ENCODE data around the gene SLC22A1. TPM values are rescaled to one million over a fixed set of nuclear protein-coding genes. Genes with fewer than 3 reads are reported as not detected.

The SLC22A1 gene
- total RNA-seq, 2 donors from 2014 or later = 1.2 to 1.6 TPM

- no peak for ATAC-seq (ENCODE audit: insufficient number of reproducible peaks, low FRiP score, low read depth)
- TF ChIP-seq CTCF (IDR thresholded peaks at IDR 0.05) = no peak
- H3K27me3 ChIP-seq (replicated peaks; ENCODE audit: insufficient read depth) = no peaks in the 10 kb centered on the region
- no peaks in the 10 kb centered on the region for H3K9me3 ChIP-seq
- no peak overlapping the region for H3K4me3 ChIP-seq
- H3K36me3 ChIP-seq = no peaks in the 10 kb centered on the region
- H3K27ac ChIP-seq = no peak overlapping the region
- peaks cover 0 to 9% of the 10 kb centered on the region in 2 donors for H3K4me1 ChIP-seq (ENCODE audit: control insufficient read depth in 1 of 2, low read depth in 2 of 2)
- DNase-seq (ENCODE audit: low spot score) = no peak
Observed at GRCh38 chr6:160115421-160115820, 6.2 kb upstream of the SLC22A1 start.

- Histone ChIP-seq H3K4me1 (ENCODE audit: control insufficient read depth in 1 of 2, low read depth in 2 of 2) (peaks cover 7 to 19% of the 10 kb centered on the region in 2 donors), H3K27me3 (replicated peaks; ENCODE audit: insufficient read depth) (no peaks in the 10 kb centered on the region), H3K9me3 (no peaks in the 10 kb centered on the region), H3K27ac (no peak overlapping the region), H3K4me3 (no peak overlapping the region), H3K36me3 (no peaks in the 10 kb centered on the region)
- no peak for DNase-seq (ENCODE audit: low spot score)
- TF ChIP-seq CTCF (IDR thresholded peaks at IDR 0.05) = no peak
- no peak for ATAC-seq (ENCODE audit: insufficient number of reproducible peaks, low FRiP score, low read depth)
Observed at GRCh38 chr6:160116411-160116810, 5.2 kb upstream of the SLC22A1 start.

GRCh38 chr6:160117137-160117536, 4.5 kb upstream of the SLC22A1 start:
- Histone ChIP-seq H3K4me1 (ENCODE audit: control insufficient read depth in 1 of 2, low read depth in 2 of 2) (peaks cover 7 to 21% of the 10 kb centered on the region in 2 donors), H3K36me3 (no peaks in the 10 kb centered on the region), H3K27me3 (replicated peaks; ENCODE audit: insufficient read depth) (no peaks in the 10 kb centered on the region), H3K27ac (no peak overlapping the region), H3K9me3 (no peaks in the 10 kb centered on the region), H3K4me3 (no peak overlapping the region)
- TF ChIP-seq CTCF (IDR thresholded peaks at IDR 0.05) = no peak
- ATAC-seq (ENCODE audit: insufficient number of reproducible peaks, low FRiP score, low read depth) = no peak
- DNase-seq (ENCODE audit: low spot score) = no peak

GRCh38 chr6:160118620-160119229, 2.9 kb upstream of the SLC22A1 start:
- H3K4me3 ChIP-seq = no peak overlapping the region
- no peaks in the 10 kb centered on the region for H3K9me3 ChIP-seq
- no peak for TF ChIP-seq CTCF (IDR thresholded peaks at IDR 0.05)
- no peak for ATAC-seq (ENCODE audit: insufficient number of reproducible peaks, low FRiP score, low read depth)
- no peaks in the 10 kb centered on the region for H3K27me3 ChIP-seq (replicated peaks; ENCODE audit: insufficient read depth)
- H3K27ac ChIP-seq = no peak overlapping the region
- no peak for DNase-seq (ENCODE audit: low spot score)
- H3K4me1 ChIP-seq (ENCODE audit: control insufficient read depth in 1 of 2, low read depth in 2 of 2) = peaks cover 7 to 21% of the 10 kb centered on the region in 2 donors
- H3K36me3 ChIP-seq = no peaks in the 10 kb centered on the region

- no peak for ATAC-seq (ENCODE audit: insufficient number of reproducible peaks, low FRiP score, low read depth)
- TF ChIP-seq CTCF (IDR thresholded peaks at IDR 0.05) = no peak
- Histone ChIP-seq H3K27me3 (replicated peaks; ENCODE audit: insufficient read depth) (no peaks in the 10 kb centered on the region), H3K4me1 (ENCODE audit: control insufficient read depth in 1 of 2, low read depth in 2 of 2) (peaks cover 7 to 21% of the 10 kb centered on the region in 2 donors), H3K4me3 (no peak overlapping the region), H3K27ac (no peak overlapping the region), H3K9me3 (no peaks in the 10 kb centered on the region), H3K36me3 (no peaks in the 10 kb centered on the region)
- DNase-seq (ENCODE audit: low spot score) = no peak
Observed at GRCh38 chr6:160120087-160120486, 1.5 kb upstream of the SLC22A1 start.

Measured in thoracic aorta (tissue), 2 donors.